Diencephalon (tissue), 1 donor: ENCODE data around the gene CACNA1B. TPM values are rescaled to one million over a fixed set of nuclear protein-coding genes. Genes with fewer than 3 reads are reported as not detected.

Source experiments
- small RNA-seq: library from RNA; depleted of rRNA; stranded (forward); fragments of <200 nt; gene quantifications from one replicate; pipeline ENCODE3, GENCODE V24; 2014
- total RNA-seq: library from RNA; depleted of rRNA; stranded (reverse); fragments of >200 nt; gene quantifications from one replicate; pipeline ENCODE4 v1.2.3, GENCODE V29; 2014

The CACNA1B gene
- total RNA-seq: 39.9 TPM

DNA sequence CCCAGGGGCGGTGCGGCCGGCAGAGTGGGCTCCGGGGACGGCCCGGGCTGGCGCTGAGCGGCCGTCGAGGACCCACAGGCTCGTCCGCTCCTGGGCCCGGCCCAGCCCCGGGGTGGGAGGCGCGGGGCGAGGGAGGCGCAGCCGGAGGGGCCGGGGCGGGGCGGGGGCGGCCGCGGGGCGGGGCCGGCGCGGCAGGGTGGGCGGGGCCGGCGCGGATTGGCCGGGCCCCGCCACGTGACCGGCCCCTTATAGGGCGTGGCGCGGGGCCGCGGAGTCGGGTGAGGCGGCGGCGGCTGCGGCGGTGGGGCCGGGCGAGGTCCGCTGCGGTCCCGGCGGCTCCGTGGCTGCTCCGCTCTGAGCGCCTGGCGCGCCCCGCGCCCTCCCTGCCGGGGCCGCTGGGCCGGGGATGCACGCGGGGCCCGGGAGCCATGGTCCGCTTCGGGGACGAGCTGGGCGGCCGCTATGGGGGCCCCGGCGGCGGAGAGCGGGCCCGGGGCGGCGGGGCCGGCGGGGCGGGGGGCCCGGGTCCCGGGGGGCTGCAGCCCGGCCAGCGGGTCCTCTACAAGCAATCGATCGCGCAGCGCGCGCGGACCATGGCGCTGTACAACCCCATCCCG, at the start of gene CACNA1B:
CACNA1B (plus strand) TSS at position 277 of the 617 bp plus-strand sequence; CDS start at position 429, 152 bp downstream.

Small RNAs within 50 kb of the gene (small RNA-seq; reads per million reads assigned to genes)
- gene AL591424.2 (not detected), gene MIR602 (not detected)
